Esophagus muscularis mucosa (tissue), 4 donors: ENCODE results near the gene PLEKHM2. TPM values are rescaled to one million over a fixed set of nuclear protein-coding genes. Genes with fewer than 3 reads are reported as not detected.

ENCODE experiments used
- DNase-seq: peaks from one replicate; pipeline ENCODE4 v3.0.0-alpha.2; 2017; ENCODE audit errors: extremely low spot score
- H3K27ac ChIP-seq, 4 donors: fragments of 200-600 bp; sonication (generic); replicated peaks in 1 of 4; 1 replicate in 3 of 4; 2 replicates in 1 of 4; pipeline ENCODE4 v1.5.1; 2016 to 2019; ENCODE audit warnings: mild to moderate bottlenecking in 1 of 4
- H3K27me3 ChIP-seq, 4 donors: fragments of 200-600 bp; sonication (generic); one replicate each; pipeline versions ENCODE4 v1.5.1 to v1.6.0; 2016 to 2019
- H3K36me3 ChIP-seq, 4 donors: fragments of 200-600 bp; sonication (generic); one replicate each; pipeline ENCODE4 v1.5.1; 2016 to 2019
- H3K4me1 ChIP-seq, 4 donors: fragments of 200-600 bp; sonication (generic); one replicate each; pipeline ENCODE4 v1.5.1; 2016 to 2019
- H3K4me3 ChIP-seq, 4 donors: fragments of 200-600 bp; sonication (generic); 1 replicate in 2 of 4; 2 replicates in 2 of 4; pipeline ENCODE4 v1.5.1; 2016 to 2019; ENCODE audit warnings: mild to moderate bottlenecking in 4 of 4, moderate library complexity in 1 of 4
- H3K9me3 ChIP-seq, 4 donors: fragments of 200-600 bp; sonication (generic); 1 replicate in 3 of 4; 2 replicates in 1 of 4; pipeline ENCODE4 v1.5.1; 2016 to 2019
- CTCF ChIP-seq, 3 experiments: fragments of 200-600 bp in 2 of 3; fragments of 450-650 bp in 1 of 3; sonication (generic) in 2 of 3; IDR thresholded peaks; one replicate each; pipeline ENCODE4 v1.5.1; 2017 to 2019; ENCODE audit warnings: antibody characterized with exemption in 3 of 3, mild to moderate bottlenecking in 2 of 3, moderate library complexity in 1 of 3
- EP300 ChIP-seq: sonication (generic); formaldehyde crosslinking; IDR thresholded peaks from one replicate; pipeline ENCODE4 v1.6.1; 2017; ENCODE audit warnings: antibody characterized with exemption
- POLR2A ChIP-seq: fragments of 450-650 bp; IDR thresholded peaks from one replicate; pipeline ENCODE4 v1.6.1; 2017; ENCODE audit warnings: antibody characterized with exemption, moderate library complexity, mild to moderate bottlenecking, low read depth
- POLR2AphosphoS5 ChIP-seq, 2 donors: sonication (generic); formaldehyde crosslinking; IDR thresholded peaks; one replicate each; pipeline ENCODE4 v1.6.1; 2017; ENCODE audit warnings: antibody characterized with exemption in 2 of 2
- WGBS: methylation state at CpG from one replicate; pipeline ENCODE4 v1.1.5; 2018; 5-methylcytosine and 5-hydroxymethylcytosine counted together
- intact Hi-C: fragments of 100-400 bp; cut with DNase I; formaldehyde crosslinking; loops from one replicate; pipeline ENCODE4 v1.15.1; 2023
- total RNA-seq, 4 donors: library from RNA; depleted of rRNA; stranded (reverse); fragments of >200 nt; gene quantifications; one replicate each; pipeline versions ENCODE4 v1.1.0 to v1.2.1, GENCODE V29; 2016

The PLEKHM2 gene
- total RNA-seq, 4 donors from 2014 or later = 44.4 to 68.2 (median 55.2) TPM

DNA sequence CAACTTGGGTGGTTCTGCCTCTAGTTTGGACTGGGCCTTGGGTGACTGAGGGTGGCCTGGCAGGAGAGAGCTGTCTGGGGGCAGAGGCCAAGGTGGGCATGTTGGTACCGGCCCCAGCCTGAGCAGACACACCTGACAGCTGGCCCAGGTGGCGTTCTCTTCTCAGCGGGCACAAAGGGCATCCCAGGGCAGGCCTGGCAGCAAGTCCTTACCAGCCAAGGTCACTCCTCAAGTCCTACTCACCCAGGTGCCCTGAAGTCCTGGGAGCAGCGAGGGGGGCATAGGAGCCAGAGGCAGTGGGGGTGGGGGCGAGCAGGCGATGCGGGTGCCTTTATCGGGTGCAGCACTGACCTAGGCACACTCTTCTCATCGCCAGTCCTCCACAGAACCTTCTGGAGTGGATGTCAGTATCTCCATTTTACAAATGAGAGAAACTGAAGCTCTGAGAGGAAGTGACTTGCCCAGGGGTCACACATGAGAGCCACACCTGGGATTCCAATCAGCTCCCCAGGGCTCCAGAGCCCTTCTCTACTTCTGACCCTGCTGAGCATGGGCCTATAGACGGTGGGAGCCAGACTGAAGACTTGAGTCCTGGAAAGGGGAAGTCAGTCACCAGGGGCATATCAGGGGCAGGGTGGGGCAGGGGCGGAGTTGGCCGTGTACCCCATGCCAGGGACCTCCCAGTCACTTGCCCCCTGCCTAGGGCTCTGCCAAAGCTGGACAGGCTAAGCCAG is 51.4 kb downstream of the PLEKHM2 start:
- Histone ChIP-seq H3K27me3 (no peaks in the 10 kb centered on the region), H3K27ac (peak overlapping the region in 3 of 4 donors; percentile 41 to 44 (median 41)), H3K36me3 (peaks cover 36 to 52% (median 51%) of the 10 kb centered on the region in 4 donors), H3K9me3 (no peaks in the 10 kb centered on the region), H3K4me1 (peaks cover 12 to 29% (median 23%) of the 10 kb centered on the region in 4 donors), H3K4me3 (no peak overlapping the region)
- intact Hi-C loops = no loop called here
- TF ChIP-seq POLR2A (no peak), CTCF (IDR thresholded peaks at IDR 0.05) (no peak), POLR2AphosphoS5 (IDR thresholded peaks at IDR 0.05) (no peak), EP300 (no peak)
- WGBS = 86% methylated on average over 11 of the region's 12 CpGs
- DNase-seq = no peak

- Histone ChIP-seq H3K9me3 (no peaks in the 10 kb centered on the region), H3K27ac (peak within 1 kb of the TSS in 3 of 4 donors; percentile 41 to 44 (median 41)), H3K4me3 (no peak within 1 kb of the TSS), H3K27me3 (no peaks in the 10 kb centered on the region), H3K4me1 (peaks cover 12 to 32% (median 24%) of the 10 kb centered on the region in 4 donors), H3K36me3 (peaks cover 28 to 44% (median 43%) of the 10 kb centered on the region in 4 donors)
- TF ChIP-seq POLR2A = no peak
- TF ChIP-seq POLR2AphosphoS5 (IDR thresholded peaks at IDR 0.05) = peak in 1 of 2 donors; percentile 31
- 77% methylated on average over 22 of the region's 35 CpGs for WGBS
- DNase-seq = no peak
- intact Hi-C loops = no loop called here
Observed at GRCh38 chr1:15736038-15736891, 52.1 kb downstream of the PLEKHM2 start, which contains the start of gene SLC25A34. Gene SLC25A34 (plus strand): TSS chr1:15736258. CDS start chr1:15736486, 228 bp downstream.

DNA sequence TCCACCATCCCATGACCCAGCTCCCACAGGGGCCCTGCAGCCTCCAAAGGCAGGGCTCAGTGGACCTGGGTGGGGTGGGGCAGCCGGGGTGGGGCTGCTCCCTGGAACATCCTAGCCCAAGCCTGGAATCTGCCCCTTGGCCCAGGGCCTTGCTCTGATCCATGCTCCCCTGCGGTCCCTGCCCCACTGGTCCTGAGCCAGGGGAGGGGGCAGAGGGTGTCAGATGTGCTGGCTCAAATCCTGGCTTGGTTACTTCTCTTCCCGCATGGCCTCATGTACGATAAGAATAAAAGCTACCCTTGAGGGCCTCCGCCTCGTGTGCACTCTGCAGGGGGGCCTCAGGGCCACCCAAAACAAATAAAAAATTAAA is 52.8 kb downstream of the PLEKHM2 start:
- 86% methylated on average over 5 of the region's 6 CpGs for WGBS
- H3K27ac ChIP-seq = peak overlapping the region in 2 of 4 donors; percentile 41 to 44
- intact Hi-C loops = no loop called here
- H3K9me3 ChIP-seq = no peaks in the 10 kb centered on the region
- TF ChIP-seq EP300 = no peak
- no peak for TF ChIP-seq POLR2AphosphoS5 (IDR thresholded peaks at IDR 0.05)
- TF ChIP-seq CTCF (IDR thresholded peaks at IDR 0.05) = no peak
- TF ChIP-seq POLR2A = no peak
- H3K36me3 ChIP-seq = peaks cover 22 to 38% (median 37%) of the 10 kb centered on the region in 4 donors
- no peaks in the 10 kb centered on the region for H3K27me3 ChIP-seq
- DNase-seq = no peak
- peaks cover 16 to 36% (median 26%) of the 10 kb centered on the region in 4 donors for H3K4me1 ChIP-seq
- H3K4me3 ChIP-seq = no peak overlapping the region

- H3K4me1 ChIP-seq = peaks cover 16 to 36% (median 26%) of the 10 kb centered on the region in 4 donors
- TF ChIP-seq EP300 (no peak), CTCF (IDR thresholded peaks at IDR 0.05) (no peak), POLR2AphosphoS5 (IDR thresholded peaks at IDR 0.05) (no peak), POLR2A (no peak)
- H3K27me3 ChIP-seq = no peaks in the 10 kb centered on the region
- WGBS = 83% methylated on average over 17 of the region's 20 CpGs
- intact Hi-C loops = no loop called here
- H3K9me3 ChIP-seq = no peaks in the 10 kb centered on the region
- no peak overlapping the region for H3K4me3 ChIP-seq
- DNase-seq = no peak
- peak overlapping the region in 1 of 4 donors; percentile 44 for H3K27ac ChIP-seq
- peaks cover 14 to 30% (median 29%) of the 10 kb centered on the region in 4 donors for H3K36me3 ChIP-seq
Observed at GRCh38 chr1:15737324-15738319, 53.5 kb downstream of the PLEKHM2 start.
